Activated CD4-positive, alpha-beta T cell treated with anti-CD3 and anti-CD28 coated beads, Interleukin-2, amount 10 ng/mL, durations not matched to agents 7 days and 5 days (primary cell): Measurements from ENCODE around the gene IFT80. TPM values are rescaled to one million over a fixed set of nuclear protein-coding genes. Genes with fewer than 3 reads are reported as not detected.

Experiments used
- CTCF ChIA-PET: fragments of 350-600 bp; sonication (Branson Sonifier 250); formaldehyde crosslinking; loops from one replicate; lab custom pipeline; 2021; ENCODE audit warnings: antibody characterized with exemption; lab: Charles Lee
- POLR2A ChIA-PET: fragments of 350-600 bp; sonication (Branson Sonifier 250); formaldehyde crosslinking; loops from one replicate; lab custom pipeline; 2021; ENCODE audit warnings: antibody characterized with exemption; lab: Charles Lee
- DNase-seq: peaks from one replicate; pipeline ENCODE4 v3.0.0-alpha.2; 2020
- H3K27ac Mint-ChIP-seq: one replicate; pipeline ENCODE4 v1.8.0; 2021; ENCODE audit warnings: mild to moderate bottlenecking, moderate library complexity, mixed read lengths
- H3K27me3 Mint-ChIP-seq: one replicate; pipeline ENCODE4 v1.8.0; 2021; ENCODE audit warnings: mixed read lengths
- H3K36me3 Mint-ChIP-seq: one replicate; pipeline ENCODE4 v1.8.0; 2021; ENCODE audit warnings: low read depth, mixed read lengths
- H3K4me1 Mint-ChIP-seq: one replicate; pipeline ENCODE4 v1.8.0; 2021; ENCODE audit warnings: mixed read lengths
- H3K4me3 Mint-ChIP-seq: one replicate; pipeline ENCODE4 v1.8.0; 2021; ENCODE audit warnings: mild to moderate bottlenecking, moderate library complexity, mixed read lengths
- H3K9me3 Mint-ChIP-seq: one replicate; pipeline ENCODE4 v1.8.0; 2021; ENCODE audit warnings: mixed read lengths
- total RNA-seq, 2 experiments: library from RNA; stranded (reverse); gene quantifications; one replicate each; pipeline ENCODE4 v1.2.3, GENCODE V29; 2021

Gene IFT80
- total RNA-seq, 2 experiments from 2014 or later: 30.9 to 35.0 TPM

DNA sequence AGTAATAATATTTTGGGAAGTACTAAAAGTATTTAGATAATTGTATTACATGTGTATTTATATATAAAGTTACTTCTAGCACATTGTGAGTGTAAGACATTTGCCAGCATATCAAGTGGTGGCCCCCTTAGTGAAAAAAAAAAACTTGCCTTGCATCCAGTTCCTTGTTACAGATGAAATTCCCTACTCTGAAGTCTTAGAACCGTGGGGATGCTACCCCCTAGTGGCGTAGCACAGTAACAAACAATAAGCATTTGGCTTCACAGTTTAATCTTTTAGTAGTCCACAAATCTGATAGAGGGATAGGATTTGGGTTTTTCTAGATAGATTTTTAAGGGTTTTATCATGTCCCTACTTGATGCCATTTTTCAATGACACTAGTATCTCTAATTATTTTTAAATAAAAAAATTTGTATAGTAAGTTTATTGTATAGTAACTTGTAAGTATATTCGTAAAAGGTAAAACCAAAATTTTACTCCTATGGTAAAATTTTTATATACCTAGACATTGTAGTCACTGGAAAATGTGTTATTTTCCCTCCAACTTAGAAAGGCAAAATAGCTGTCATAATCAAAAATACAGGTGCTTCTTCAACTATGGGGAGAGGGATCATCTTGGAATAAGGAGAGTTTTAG lies 14.7 kb upstream of the IFT80 start:
- CTCF ChIA-PET: interaction anchor here (0.6 to 2.5 kb wide), 12 partner anchors 9 to 398 kb away, joined by 3 to 9 read pairs (median 4); partner anchors contain the start of gene TRIM59
- peak; percentile 75 for DNase-seq
- Mint-ChIP-seq H3K27ac (no peak overlapping the region), H3K36me3 (peaks cover 59% of the 10 kb centered on the region), H3K9me3 (no peaks in the 10 kb centered on the region), H3K4me3 (no peak overlapping the region), H3K27me3 (no peaks in the 10 kb centered on the region), H3K4me1 (peaks cover 50% of the 10 kb centered on the region)
- POLR2A ChIA-PET: no interaction called here

DNA sequence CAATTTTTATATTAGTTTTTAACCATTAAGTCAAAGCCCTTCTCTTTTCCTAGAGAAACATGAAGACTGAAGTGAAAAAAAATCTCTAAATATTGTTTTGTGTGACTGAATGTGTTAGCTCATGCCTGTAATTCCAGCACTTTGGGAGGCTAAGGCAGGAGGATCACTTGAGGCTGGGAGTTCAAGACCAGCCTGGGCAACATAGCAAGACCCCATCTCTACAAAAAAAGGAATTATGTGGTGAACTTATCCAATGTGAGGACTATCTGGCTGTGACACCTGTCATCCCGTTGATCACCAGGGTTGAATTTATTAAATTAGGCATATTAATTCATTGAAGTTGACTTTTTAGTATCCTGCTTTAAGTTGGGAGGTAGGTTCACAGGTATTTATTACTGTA lies 13.5 kb upstream of the IFT80 start:
- peaks cover 58% of the 10 kb centered on the region for H3K36me3 Mint-ChIP-seq
- POLR2A ChIA-PET: no interaction called here

DNA sequence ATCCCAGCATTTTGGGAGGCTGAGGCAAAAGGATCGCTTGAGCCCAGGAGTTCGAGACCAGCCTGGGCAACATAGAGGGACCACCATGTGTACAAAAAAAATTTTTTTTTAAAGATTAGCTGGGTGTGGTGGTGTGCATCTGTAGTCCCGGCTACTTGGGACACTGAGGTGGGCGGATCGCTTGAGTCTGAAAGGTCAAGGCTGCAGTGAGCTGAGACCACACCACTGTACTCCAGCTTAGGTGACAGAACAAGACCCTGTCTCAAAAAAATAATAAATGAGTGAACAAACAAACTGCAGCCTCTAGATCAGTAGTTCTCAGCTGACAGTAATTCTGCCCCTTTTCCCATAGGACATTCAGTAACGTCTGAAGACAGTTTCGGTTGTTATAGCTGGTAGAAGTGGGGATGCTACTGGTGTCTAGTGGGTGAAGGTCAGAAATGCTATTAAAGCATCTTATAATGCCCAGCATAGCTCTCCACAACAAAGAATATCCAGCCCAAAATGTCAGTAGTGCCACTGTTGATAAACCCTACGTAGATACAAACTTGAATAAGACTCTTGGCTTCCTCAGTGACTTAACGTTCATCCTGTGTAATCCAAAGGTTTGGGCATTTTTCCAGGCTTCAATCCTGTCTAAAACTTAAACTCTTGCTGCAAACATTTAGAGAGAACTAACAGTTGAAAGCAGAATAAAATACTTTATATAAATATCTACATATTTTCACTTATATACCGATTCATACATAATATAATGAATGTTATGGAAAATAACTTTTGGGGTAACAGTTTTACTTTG lies 11.0 kb upstream of the IFT80 start:
- no peak overlapping the region for H3K4me3 Mint-ChIP-seq
- H3K36me3 Mint-ChIP-seq: peaks cover 48% of the 10 kb centered on the region
- POLR2A ChIA-PET: interaction anchor here (1.0 kb wide), 1 partner anchor 16 kb away, joined by 4 read pairs; no protein-coding TSS in a partner anchor
- no peaks in the 10 kb centered on the region for H3K9me3 Mint-ChIP-seq
- CTCF ChIA-PET: interaction anchor here (0.7 to 1.7 kb wide), 3 partner anchors 10 to 96 kb away, joined by 3 to 6 read pairs (median 4); partner anchors contain the start of gene SMC4
- H3K27me3 Mint-ChIP-seq: no peaks in the 10 kb centered on the region
- DNase-seq: no peak
- peaks cover 48% of the 10 kb centered on the region for H3K4me1 Mint-ChIP-seq
- H3K27ac Mint-ChIP-seq: peak overlapping the region; percentile 36

More for the DNA sequence above, 13.5 kb upstream of the IFT80 start:
- Mint-ChIP-seq H3K4me1 (peaks cover 52% of the 10 kb centered on the region), H3K4me3 (no peak overlapping the region), H3K27ac (no peak overlapping the region), H3K9me3 (no peaks in the 10 kb centered on the region), H3K27me3 (no peaks in the 10 kb centered on the region)
- no peak for DNase-seq
- CTCF ChIA-PET: interaction anchor here (1.0 to 2.5 kb wide), 5 partner anchors 9 to 38 kb away, joined by 3 to 8 read pairs (median 5); partner anchors contain the start of gene TRIM59

DNA sequence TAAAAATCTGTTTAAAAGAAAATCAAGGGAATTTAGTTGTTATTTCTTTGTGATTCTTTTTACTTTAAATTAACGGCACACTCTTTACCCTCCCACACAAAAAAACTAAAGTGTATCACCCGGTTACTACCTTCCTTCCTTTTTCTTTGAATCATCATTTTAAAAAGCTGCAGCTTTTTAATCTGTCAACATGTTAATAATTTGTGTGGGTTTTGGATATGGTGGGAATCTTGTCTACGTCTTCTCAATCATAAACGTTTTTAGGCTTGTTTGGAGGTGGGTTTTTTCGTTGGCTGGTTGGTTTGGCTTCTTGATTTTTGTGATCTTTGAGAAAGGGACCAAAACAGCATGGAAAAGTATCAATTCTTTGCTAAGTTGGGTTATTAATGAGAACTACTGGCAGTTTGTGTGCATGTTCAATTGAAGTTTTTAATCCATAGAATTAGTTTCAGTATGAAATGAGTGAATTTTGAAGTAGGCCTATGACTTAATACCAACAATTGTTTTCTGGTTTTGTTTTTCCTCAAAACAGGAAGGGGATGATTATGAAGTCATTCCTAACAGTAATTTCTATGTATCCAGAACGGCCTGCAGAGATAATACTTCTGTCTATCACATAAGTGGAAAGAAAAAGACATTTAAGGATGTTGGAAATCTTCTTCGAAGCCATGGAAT lies 4.9 kb upstream of the IFT80 start:
- Mint-ChIP-seq H3K27ac (peak overlapping the region; percentile 92), H3K4me3 (peak overlapping the region; percentile 89), H3K27me3 (no peaks in the 10 kb centered on the region), H3K9me3 (no peaks in the 10 kb centered on the region), H3K36me3 (peaks cover 62% of the 10 kb centered on the region), H3K4me1 (peaks cover 51% of the 10 kb centered on the region)
- ChIA-PET POLR2A (no interaction called here), CTCF (interaction anchor here (1.2 to 1.6 kb wide), 2 partner anchors 11 to 12 kb away, joined by 3 to 4 read pairs; no protein-coding TSS in a partner anchor)
- no peak for DNase-seq

DNA sequence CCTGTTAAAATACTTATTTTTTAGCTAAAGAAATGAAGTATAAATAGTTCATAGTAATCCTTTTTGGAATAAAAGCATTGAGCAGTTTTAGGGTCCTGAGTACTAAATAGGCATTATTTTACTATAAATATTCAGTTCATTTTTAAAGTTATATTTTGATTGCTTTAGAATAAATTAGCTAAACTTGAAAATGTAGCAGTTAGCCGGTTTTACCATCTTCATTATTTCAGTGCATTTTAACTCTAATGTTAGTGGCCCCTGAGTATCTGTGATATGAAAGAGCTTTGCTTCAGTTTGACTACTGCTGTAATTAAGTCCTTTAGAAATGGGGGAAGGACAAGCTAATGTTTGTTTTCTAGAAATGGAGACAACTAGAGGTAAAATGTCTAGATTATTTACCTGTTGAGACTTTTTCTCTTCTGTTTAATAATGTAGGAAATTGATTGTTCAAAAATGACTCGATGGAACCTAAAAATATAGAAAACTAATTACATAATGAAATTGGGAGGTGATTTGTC lies 4.1 kb upstream of the IFT80 start:
- ChIA-PET POLR2A (interaction anchor here (0.8 kb wide), 1 partner anchor 46 kb away, joined by 4 read pairs; the partner anchor contains the start of gene TRIM59), CTCF (interaction anchor here (0.7 kb wide), 1 partner anchor 10 kb away, joined by 3 read pairs; no protein-coding TSS in a partner anchor)
- Mint-ChIP-seq H3K27ac (peak overlapping the region; percentile 92), H3K36me3 (peaks cover 56% of the 10 kb centered on the region), H3K9me3 (no peaks in the 10 kb centered on the region), H3K27me3 (no peaks in the 10 kb centered on the region), H3K4me1 (peaks cover 50% of the 10 kb centered on the region), H3K4me3 (peak overlapping the region; percentile 89)
- DNase-seq: no peak

DNA sequence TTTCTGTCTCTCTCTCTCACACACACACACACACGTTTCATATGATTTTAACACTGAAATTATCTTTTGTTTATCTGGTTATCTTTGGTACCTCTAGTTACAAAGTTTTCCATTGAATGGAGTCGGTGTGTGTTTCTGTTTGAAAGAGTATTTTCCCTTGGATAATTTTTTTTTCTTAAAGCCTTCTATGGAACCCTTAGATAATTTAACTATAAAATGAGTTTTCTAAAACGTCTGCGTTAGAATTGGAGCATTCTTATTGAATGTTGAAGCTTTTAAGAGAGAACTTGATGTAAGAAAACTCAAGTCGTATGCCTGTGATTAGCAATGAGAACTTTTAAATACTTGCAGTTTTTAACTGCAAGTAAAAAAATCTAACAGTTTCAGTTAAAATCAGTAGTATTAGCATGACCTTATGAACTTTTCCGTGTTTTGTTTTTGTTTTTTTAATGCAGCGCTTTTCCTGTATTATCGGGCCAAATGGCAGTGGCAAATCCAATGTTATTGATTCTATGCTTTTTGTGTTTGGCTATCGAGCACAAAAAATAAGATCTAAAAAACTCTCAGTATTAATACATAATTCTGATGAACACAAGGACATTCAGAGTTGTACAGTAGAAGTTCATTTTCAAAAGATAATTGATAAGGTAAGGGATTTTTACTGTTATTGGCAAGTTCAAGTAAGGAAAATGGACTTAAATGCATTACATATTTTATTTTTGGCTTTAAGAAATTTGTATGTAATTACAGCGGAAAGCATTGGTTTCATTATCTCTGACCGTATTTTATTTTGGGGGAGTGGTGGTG lies 3.4 kb upstream of the IFT80 start:
- Mint-ChIP-seq H3K27ac (peak overlapping the region; percentile 92), H3K9me3 (no peaks in the 10 kb centered on the region), H3K36me3 (peaks cover 51% of the 10 kb centered on the region), H3K27me3 (no peaks in the 10 kb centered on the region), H3K4me3 (peak overlapping the region; percentile 89), H3K4me1 (peaks cover 50% of the 10 kb centered on the region)
- CTCF ChIA-PET: interaction anchor here (0.7 to 1.0 kb wide), 2 partner anchors 10 to 48 kb away, joined by 3 to 5 read pairs; no protein-coding TSS in a partner anchor
- POLR2A ChIA-PET: interaction anchor here (0.8 kb wide), 1 partner anchor 47 kb away, joined by 4 read pairs; the partner anchor contains the start of gene TRIM59
- DNase-seq: no peak

DNA sequence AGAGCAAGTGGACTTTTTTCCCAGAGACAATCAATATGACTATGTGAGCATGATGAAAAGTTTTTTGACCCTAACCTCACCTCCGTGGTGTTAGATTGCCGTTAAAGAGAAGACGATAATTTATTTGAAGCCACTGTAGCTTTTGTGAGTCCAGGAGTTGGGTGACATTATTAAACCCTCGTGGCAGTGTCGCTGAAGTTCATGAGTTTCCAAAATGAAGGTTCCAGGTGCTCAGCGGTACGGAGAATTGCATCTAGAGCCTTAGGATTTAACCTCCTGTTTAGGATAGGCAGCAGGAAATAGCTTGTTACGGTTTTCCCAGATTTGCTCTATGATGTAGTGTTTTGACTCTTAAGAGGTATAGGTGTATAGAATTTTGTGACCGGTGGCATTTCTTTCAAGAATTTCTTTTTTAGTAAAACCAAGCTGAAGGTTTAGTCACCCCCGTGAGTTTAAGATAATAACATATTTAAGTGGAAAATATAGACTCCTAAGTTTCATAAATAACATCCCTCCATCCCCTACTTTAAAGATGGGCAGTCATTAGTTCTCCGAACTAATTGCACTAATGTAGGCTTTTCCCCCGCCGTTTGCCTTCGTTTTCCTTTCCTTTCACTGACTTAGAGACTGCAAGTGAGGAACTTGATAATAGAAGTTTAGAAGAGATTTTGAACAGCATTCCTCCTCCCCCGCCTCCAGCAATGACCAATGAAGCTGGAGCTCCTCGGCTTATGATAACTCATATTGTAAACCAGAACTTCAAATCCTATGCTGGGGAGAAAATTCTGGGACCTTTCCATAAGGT lies 2.5 kb upstream of the IFT80 start:
- CTCF ChIA-PET: interaction anchor here (0.6 to 1.3 kb wide), 5 partner anchors 13 to 216 kb away, joined by 3 to 9 read pairs (median 4); no protein-coding TSS in a partner anchor
- H3K4me1 Mint-ChIP-seq: peaks cover 52% of the 10 kb centered on the region

DNA sequence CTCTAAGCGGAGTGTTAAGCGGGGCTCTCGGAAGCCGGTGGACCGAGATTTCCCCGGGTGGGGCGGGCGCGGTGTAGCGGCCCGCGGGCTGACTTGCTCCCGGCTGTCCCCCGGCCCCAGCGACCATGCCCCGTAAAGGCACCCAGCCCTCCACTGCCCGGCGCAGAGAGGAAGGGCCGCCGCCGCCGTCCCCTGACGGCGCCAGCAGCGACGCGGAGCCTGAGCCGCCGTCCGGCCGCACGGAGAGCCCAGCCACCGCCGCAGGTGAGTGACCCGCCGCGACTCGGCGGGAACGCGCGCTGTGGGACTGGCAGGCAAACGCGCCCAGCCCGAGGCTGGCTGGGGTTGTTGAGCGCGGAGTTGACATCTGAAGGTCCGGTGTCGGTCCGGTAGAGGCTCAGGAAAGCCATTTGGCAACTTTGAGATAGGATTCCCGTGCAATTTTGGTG lies 1.7 kb upstream of the IFT80 start:
- DNase-seq: peak; percentile 26
- POLR2A ChIA-PET: interaction anchor here (1.2 to 2.4 kb wide), 2 partner anchors 14 to 48 kb away, joined by 3 to 21 read pairs (median 11); partner anchors contain the start of gene TRIM59
- Mint-ChIP-seq H3K27me3 (no peaks in the 10 kb centered on the region), H3K4me3 (peak overlapping the region; percentile 89), H3K27ac (peak overlapping the region; percentile 99), H3K36me3 (peaks cover 44% of the 10 kb centered on the region), H3K9me3 (no peaks in the 10 kb centered on the region), H3K4me1 (peaks cover 51% of the 10 kb centered on the region)
- CTCF ChIA-PET: interaction anchor here (1.0 to 1.4 kb wide), 3 partner anchors 9 to 14 kb away, joined by 4 to 9 read pairs (median 5); no protein-coding TSS in a partner anchor

More for the DNA sequence above, 2.5 kb upstream of the IFT80 start:
- peak overlapping the region; percentile 92 for H3K27ac Mint-ChIP-seq
- H3K27me3 Mint-ChIP-seq: no peaks in the 10 kb centered on the region
- DNase-seq: peak; percentile 29
- peaks cover 45% of the 10 kb centered on the region for H3K36me3 Mint-ChIP-seq
- POLR2A ChIA-PET: interaction anchor here (1.2 to 1.3 kb wide), 2 partner anchors 14 to 48 kb away, joined by 3 to 11 read pairs; partner anchors contain the start of gene TRIM59
- H3K9me3 Mint-ChIP-seq: no peaks in the 10 kb centered on the region
- H3K4me3 Mint-ChIP-seq: peak overlapping the region; percentile 89

DNA sequence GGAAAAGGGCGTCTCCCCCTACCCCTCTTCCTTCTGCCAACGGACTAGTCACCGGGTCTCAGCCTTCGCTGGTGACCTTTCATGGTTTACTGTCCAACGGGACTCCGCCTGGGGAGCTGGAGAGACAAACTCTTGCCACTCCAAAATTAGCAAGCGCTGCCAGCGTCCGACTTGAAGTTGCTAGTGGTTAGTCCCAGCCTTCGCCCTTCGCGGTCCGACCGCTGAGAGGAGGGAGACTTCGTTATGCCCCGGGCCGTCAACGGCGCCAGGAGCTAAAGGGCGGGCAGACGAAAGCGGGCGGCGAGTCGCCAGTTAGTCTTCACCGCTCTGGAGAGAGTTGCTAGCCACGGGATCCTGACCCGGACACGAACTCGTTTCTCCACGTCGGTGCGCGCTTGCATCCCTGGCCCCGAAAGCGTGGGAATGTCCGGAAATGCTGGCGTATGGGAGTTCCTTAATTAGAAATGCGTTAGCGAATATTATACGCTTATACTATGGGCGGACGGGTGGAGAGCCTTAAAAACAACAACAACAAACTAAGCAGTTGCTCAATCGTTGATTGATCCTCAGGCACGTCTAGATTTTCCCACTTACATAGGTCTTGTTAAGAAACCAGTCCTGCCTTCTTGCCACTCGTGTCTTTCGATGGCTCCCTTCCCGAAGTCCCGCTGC lies 1.1 kb upstream of the IFT80 start:
- H3K36me3 Mint-ChIP-seq: peaks cover 44% of the 10 kb centered on the region
- peak overlapping the region; percentile 99 for H3K27ac Mint-ChIP-seq
- POLR2A ChIA-PET: interaction anchor here (2.4 kb wide), 1 partner anchor 49 kb away, joined by 21 read pairs; the partner anchor contains the start of gene TRIM59
- H3K27me3 Mint-ChIP-seq: no peaks in the 10 kb centered on the region
- H3K4me3 Mint-ChIP-seq: peak overlapping the region; percentile 89
- CTCF ChIA-PET: interaction anchor here (0.6 to 1.4 kb wide), 4 partner anchors 10 to 50 kb away, joined by 4 to 5 read pairs (median 4); partner anchors contain the start of gene TRIM59
- H3K9me3 Mint-ChIP-seq: no peaks in the 10 kb centered on the region
- peak; percentile 52 for DNase-seq
- H3K4me1 Mint-ChIP-seq: peaks cover 51% of the 10 kb centered on the region

DNA sequence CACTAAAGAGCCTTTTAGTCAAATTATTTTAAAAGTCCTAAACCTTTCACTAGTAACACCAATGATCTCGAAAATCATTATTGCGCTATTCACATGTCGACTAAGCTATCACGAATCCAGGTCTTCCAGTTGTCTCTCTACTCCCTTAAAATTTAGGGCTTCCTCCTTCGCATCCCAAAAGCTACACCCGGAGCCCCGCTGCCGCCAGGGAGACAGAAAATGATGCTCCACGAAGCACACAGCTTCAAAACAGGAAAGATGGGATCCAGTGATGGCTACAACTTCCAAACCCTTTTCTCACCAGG lies 253 bp downstream of the IFT80 start:
- no peak for DNase-seq
- ChIA-PET POLR2A (interaction anchor here (2.4 kb wide), 1 partner anchor 50 kb away, joined by 21 read pairs; the partner anchor contains the start of gene TRIM59), CTCF (no interaction called here)
- H3K27ac Mint-ChIP-seq: peak overlapping the region; percentile 99
- H3K4me1 Mint-ChIP-seq: peaks cover 41% of the 10 kb centered on the region
- peak overlapping the region; percentile 89 for H3K4me3 Mint-ChIP-seq
- no peaks in the 10 kb centered on the region for H3K9me3 Mint-ChIP-seq
- H3K27me3 Mint-ChIP-seq: no peaks in the 10 kb centered on the region
- H3K36me3 Mint-ChIP-seq: peaks cover 36% of the 10 kb centered on the region
